ENCODE measurements around the gene BEND7.
"Not testable (repeated sequence)": the region's sequence is repeated elsewhere in the genome, so short reads cannot be mapped to it uniquely, and the experiment has no call there.

The BEND7 gene

GRCh38 chr10:13475124-13475523 is 53.7 kb downstream of the BEND7 start:
- DNase-seq: no peak

DNA sequence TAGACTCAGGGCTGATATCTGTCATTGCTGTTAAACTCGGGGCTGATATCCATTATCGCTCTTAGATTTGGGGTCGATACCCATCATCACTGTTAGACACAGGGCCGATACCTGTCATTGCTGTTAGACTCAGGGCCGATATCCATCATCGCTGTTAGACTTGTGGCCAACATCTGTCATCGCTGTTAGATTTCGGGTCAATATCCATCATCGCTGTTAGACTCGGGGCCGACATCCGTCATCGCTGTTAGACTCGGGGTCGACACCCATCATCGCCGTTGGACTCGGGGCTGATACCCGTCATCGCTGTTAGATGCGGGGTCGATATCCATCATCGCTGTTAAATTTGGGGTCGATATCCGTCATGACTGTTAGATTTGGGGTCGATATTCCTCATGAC is 54.8 kb downstream of the BEND7 start:
- DNase-seq: no peak

DNA sequence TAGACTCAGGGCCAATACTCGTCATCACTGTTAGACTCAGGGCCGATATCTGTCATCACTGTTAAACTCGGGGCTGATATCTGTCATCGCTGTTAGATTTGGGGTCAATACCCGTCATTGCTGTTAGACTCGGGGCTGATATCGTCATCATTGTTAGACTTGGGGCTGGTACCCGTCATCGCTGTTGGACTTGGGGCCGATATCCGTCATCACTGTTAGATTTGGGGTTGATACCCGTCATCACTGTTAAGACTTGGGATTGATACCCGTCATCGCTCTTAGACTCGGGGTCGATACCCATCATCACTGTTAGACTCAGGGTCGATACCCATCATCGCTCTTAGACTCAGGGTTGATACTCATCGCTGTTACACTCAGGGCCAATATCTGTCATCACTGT is 56.5 kb downstream of the BEND7 start:
- DNase-seq: no peak

DNA sequence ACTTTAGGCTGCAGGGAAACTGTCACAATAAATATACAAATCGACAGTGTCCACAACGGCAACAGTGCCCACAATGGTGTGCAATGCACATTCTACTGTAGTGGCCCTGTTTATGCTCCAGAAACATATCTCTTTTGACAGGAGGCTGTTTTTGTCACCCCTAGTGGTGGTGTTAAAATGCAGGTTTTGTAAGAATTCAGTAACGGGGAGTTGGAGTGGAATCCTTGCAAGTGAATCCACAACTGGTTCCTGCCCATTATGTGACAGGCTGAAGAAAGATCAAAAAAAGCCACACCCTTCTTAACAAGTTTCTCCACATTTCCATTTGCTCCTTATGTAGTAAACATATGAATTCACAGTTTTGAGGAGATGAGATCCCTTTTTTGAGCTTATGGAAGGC is 58.5 kb downstream of the BEND7 start:
- no peak for DNase-seq

DNA sequence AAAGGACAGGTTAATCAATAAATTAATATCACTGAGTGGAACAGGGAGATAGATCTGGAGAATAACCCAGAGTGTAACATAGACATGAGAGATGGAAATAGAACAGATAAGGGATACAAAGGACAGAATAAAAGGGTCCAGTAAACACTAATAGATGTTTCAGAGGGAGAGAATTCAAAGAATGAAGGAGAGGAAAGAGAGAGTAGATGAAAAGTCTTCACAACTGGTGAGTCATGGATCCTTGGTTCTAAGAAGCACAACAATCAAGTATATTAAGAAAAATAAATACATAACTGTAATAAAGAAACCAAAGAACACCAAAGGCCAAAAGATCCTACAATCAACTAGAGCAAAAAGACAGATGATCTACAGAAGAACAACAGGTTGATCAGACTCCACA is 66.3 kb downstream of the BEND7 start:
- no peak for DNase-seq

DNA sequence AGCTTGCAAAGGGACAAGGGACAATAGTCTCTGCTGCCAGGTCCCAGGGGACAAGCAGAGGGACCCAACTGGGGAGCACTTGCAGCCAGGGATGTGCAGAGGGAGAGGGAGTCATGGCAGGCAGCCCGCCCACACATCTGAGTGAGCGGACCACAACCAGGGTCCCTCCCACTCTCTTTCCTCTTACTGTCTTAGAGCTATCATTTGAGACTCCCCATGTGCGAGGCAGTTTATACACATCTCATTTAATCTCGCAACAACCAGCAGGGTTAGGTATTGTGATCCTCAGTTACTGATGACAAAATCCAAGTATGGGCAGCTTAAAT is 70.2 kb downstream of the BEND7 start:
- no peak for DNase-seq

DNA sequence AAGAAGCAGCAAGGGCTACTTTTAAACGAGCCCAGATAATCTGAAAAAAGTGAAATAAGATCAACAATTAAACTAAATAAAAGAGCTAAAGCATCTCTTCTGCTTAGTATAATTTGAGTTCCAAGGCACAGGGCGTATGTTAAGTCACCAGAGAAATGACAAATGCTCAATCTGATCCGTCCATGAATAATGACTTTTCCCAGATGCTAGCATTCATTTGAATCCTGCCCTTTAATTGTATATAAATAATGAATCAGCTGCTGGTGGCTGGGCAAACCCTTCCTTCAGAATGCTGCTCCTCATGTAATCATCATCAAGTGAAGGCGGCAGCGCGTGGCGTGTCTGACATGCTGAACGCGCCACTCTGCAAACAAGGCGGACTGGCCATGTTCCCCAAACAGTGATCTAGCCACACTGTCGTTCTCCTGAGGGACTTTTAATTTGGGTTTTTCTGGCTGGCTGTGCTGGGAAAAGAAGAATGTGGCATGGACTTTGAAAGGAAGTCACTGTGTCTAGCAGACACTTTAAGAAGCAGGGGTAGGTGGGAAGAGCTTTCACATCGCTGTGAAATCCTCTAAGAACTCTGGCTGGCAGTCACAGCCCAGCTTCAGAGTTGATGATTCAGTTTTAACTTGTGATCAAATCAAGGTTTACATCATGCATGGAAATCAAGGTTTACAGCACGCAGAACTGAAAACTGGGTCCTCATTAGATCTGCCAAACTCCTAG is 70.7 kb downstream of the BEND7 start:
- DNase-seq: no peak

- no peak for DNase-seq
Observed at GRCh38 chr10:13453896-13454295, 74.9 kb downstream of the BEND7 start.

DNA sequence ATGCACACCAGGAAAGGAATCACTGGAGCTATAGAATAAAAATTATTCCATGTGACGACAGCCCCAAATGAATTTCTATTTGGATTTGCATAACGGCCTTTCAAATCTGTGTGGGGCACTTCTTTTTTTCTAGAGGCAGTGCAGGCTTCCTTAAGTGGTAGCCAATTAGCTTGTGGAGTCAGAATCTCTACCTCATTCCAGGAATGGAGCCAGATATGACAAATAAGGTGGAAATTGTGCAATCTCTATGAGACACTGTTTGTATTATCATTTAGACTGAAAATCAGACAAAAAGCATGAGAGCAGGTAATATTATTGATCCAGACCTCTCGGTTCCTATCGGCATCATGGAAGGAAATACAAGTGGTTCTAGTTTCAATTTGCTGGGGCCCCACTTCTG is 78.7 kb downstream of the BEND7 start:
- no peak for DNase-seq

GRCh38 chr10:13449296-13449695 is 79.5 kb downstream of the BEND7 start:
- no peak for DNase-seq

- DNase-seq: no peak
Observed at GRCh38 chr10:13448216-13448615, 80.6 kb downstream of the BEND7 start.

DNA sequence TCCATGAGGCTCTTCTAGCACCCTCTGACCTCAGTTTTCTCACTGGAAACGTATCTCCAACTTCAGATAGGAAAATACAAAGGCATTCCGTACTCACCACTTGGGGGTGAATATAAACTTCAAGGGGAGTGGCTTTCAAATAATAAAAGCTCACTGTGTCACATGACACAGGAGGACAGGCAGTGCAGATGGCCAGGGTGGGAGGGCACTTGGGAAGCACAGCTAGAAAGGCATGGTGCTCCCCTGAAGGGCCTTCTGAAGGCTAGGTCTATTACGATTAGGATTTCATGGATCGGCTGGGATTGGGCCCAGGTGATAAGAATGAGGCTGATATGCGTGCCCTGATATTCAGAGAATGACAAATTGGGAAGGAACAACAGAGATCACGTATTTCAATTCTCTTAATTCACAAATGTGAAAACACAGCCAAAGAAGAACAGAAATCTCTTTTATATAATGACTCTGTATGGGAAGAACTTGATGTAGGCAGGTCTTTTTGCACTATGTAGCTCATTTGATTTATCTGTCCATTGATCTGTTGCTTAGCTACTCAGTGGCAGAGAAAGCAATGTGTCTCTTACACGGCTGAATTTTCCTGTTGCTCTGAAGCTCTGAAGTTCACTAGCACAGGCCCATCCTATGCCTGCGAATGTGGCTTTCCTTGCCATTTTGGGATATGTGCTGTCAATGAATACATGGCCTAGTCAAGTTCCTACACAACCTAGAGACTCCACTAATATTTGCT is 83.0 kb downstream of the BEND7 start:
- no peak for DNase-seq

- DNase-seq: no peak
Observed at GRCh38 chr10:13441476-13441875, 87.3 kb downstream of the BEND7 start.

DNA sequence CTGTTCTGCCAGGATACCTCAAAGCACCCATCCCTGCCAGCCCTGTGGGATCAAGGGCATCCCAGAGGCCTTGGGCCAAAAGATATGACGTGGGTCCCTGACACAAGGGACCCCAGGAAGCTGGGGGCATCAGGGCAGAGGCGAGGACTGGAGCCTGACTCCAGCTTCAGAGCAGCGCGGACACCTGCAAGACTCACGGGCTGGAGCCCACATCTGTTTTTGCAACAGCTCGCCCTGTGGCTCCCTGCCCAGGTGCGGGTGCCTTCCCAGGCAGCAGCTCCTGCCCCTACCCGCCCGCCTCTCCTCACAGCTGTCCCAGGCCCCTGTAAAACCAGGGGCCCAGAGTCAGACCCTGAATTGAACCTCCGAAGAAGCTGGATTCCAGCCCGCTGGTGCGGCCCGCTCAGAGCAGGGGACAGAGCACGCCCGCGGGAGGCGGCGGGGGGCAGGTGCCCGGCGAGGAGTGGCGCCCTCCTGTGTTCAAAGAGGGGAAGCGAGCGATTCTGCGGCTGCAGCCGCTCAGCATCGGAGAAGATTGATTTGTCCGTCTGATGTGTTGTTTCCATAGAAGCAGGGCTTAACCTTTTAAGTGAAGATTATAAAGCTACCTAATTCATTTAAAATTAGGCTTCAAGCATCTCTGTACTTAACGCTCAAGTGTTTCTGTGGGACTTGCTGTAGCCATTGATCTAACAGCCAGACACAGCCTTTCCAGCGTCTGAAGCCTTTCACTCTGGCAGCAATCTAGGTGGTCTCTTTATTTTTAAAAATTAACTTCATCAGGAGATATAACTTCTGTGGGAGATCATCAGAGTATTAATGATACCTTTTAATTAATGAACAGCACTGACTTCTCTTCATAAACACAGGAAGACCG is 88.4 kb downstream of the BEND7 start:
- DNase-seq: peak; percentile 24

GRCh38 chr10:13439313-13440184 is 89.3 kb downstream of the BEND7 start:
- no peak for DNase-seq

- no peak for DNase-seq
Observed at GRCh38 chr10:13437026-13437555, 91.7 kb downstream of the BEND7 start.

DNA sequence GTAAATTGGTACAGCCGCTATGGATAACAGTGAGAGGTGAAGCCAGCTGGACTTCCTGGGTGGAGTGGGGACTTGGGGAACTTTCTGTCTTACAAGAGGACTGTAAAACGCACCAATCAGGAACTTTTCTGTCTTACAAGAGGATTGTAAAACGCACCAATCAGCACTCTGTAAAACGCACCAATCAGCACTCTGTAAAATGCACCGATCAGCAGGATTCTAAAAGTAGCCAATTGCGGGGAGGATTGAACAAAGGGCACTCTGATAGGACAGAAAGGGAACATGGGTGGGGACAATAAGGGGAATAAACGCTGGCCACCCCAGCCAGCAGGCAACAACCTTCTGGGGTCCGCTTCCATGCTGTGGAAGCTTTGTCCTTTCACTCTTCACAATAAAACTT is 100.9 kb downstream of the BEND7 start:
- DNase-seq: not testable (repeated sequence)

GRCh38 chr10:13425397-13425796 is 103.4 kb downstream of the BEND7 start:
- no peak for DNase-seq

DNA sequence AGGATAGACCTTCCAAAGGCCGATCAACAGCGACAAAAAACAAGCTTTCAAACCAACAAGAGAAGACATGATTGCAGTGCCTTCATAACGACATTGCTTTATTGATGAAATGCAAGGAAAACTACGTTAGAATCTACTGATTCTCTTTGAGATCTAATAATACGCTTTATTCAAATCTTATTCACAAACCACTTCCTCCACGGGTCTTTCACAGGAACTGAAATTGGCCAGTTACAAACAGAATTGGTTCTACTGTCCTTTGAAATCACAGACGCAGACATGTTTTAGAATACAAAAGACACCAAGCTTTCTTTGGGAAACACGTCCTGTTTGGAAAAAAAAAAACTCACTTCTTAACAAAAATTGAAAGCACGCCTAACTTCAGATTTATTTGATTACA is 106.0 kb downstream of the BEND7 start:
- DNase-seq: no peak

DNA sequence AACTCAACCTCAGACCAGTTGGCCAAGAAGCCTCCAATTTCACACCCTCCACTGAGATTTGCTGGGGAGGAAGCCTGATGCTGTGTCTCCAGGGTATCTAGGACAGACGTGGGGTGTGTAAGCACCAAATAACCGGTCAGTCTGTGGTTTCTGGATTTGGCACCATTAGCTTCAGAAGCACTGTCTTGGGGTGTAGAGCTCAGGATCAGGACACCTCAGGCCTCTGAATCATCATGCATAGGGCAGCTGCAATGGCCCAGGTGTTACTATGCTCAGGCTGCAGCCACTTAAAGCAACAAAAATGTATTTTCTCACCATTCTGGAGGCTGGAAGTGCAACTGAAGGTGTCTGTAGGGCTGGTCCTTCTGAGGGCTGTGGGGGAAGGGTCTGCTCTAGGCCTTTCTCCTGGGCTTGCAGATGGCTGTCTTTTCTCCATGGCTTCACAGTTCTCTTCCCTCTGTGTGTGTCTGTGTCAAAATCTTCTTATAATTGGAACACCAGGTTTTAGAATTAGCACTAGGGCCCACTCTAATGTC is 107.4 kb downstream of the BEND7 start:
- DNase-seq: no peak

GRCh38 chr10:13420532-13421307 is 108.1 kb downstream of the BEND7 start:
- no peak for DNase-seq

Measured in amniotic stem cell (primary cell).